WERI-Rb-1 (cell line): ENCODE measurements around the gene PADI2.

Experiments
- DNase-seq: peaks from one replicate; pipeline ENCODE4 v3.0.0-alpha.2; 2020
- H3K27ac ChIP-seq: fragments of 250-450 bp; sonication (Bioruptor Pico); 2 replicates; pipeline ENCODE4 v1.5.1; 2020; ENCODE audit warnings: mild to moderate bottlenecking, moderate library complexity
- H3K27me3 ChIP-seq: fragments of 250-450 bp; sonication (Bioruptor Pico); 2 replicates; pipeline ENCODE4 v1.5.1; 2021; ENCODE audit warnings: mild to moderate bottlenecking, low read depth, moderate library complexity; ENCODE audit not compliant: insufficient read depth, severe bottlenecking
- H3K36me3 ChIP-seq: fragments of 250-450 bp; sonication (Bioruptor Pico); 2 replicates; pipeline ENCODE4 v1.5.1; 2020; ENCODE audit warnings: mild to moderate bottlenecking, moderate library complexity
- H3K4me3 ChIP-seq: 2 replicates; pipeline ENCODE4 v1.5.1; 2011; ENCODE audit warnings: low read depth, mild to moderate bottlenecking, control low read depth, low read length
- H3K9me3 ChIP-seq: fragments of 250-450 bp; sonication (Bioruptor Pico); 2 replicates; pipeline ENCODE4 v1.5.1; 2021; ENCODE audit warnings: mild to moderate bottlenecking, moderate library complexity; ENCODE audit not compliant: severe bottlenecking
- CTCF ChIP-seq: IDR thresholded peaks from 2 replicates; pipeline ENCODE4 v1.5.1; 2011; ENCODE audit warnings: low read depth, mild to moderate bottlenecking, control low read depth, inconsistent platforms, low read length

Gene PADI2

GRCh38 chr1:17061892-17062291 is 57.4 kb downstream of the PADI2 start:
- Histone ChIP-seq H3K36me3 (no peaks in the 10 kb centered on the region), H3K27ac (no peak overlapping the region), H3K4me3 (no peak overlapping the region), H3K27me3 (no peaks in the 10 kb centered on the region), H3K9me3 (peaks cover 9% of the 10 kb centered on the region)
- DNase-seq = no peak
- TF ChIP-seq CTCF = no peak

- no peak overlapping the region for H3K4me3 ChIP-seq
- no peaks in the 10 kb centered on the region for H3K27me3 ChIP-seq
- DNase-seq = no peak
- TF ChIP-seq CTCF = no peak
- H3K36me3 ChIP-seq = no peaks in the 10 kb centered on the region
- peaks cover 9% of the 10 kb centered on the region for H3K9me3 ChIP-seq
- no peak overlapping the region for H3K27ac ChIP-seq
These were observed 57.8 kb downstream of the PADI2 start for GRCh38 chr1:17061486-17061885.

GRCh38 chr1:17060306-17060749 is 58.9 kb downstream of the PADI2 start:
- DNase-seq = no peak
- Histone ChIP-seq H3K27ac (peak overlapping the region; percentile 5; the same call in 1 of the 2 replicates), H3K36me3 (no peaks in the 10 kb centered on the region), H3K27me3 (no peaks in the 10 kb centered on the region), H3K9me3 (peaks cover 6% of the 10 kb centered on the region), H3K4me3 (no peak overlapping the region)
- TF ChIP-seq CTCF = no peak

- H3K27me3 ChIP-seq = no peaks in the 10 kb centered on the region
These were observed 59.6 kb downstream of the PADI2 start for GRCh38 chr1:17059391-17060305.

GRCh38 chr1:17056551-17056950 is 62.7 kb downstream of the PADI2 start:
- Histone ChIP-seq H3K36me3 (peaks cover under 1% of the 10 kb centered on the region; the same call in 1 of the 2 replicates), H3K27me3 (no peaks in the 10 kb centered on the region), H3K4me3 (no peak overlapping the region), H3K27ac (no peak overlapping the region), H3K9me3 (no peaks in the 10 kb centered on the region)
- TF ChIP-seq CTCF = no peak
- no peak for DNase-seq

More at GRCh38 chr1:17059391-17060305, 59.6 kb downstream of the PADI2 start:
- Histone ChIP-seq H3K36me3 (no peaks in the 10 kb centered on the region), H3K4me3 (no peak overlapping the region), H3K9me3 (no peaks in the 10 kb centered on the region), H3K27ac (peak overlapping the region; percentile 5; the same call in 1 of the 2 replicates)
- TF ChIP-seq CTCF = peak; percentile 95
- peak; percentile 82 for DNase-seq
